CD4-positive, alpha-beta T cell treated with Interleukin-2 at 100 ng/mL for 4 hours (primary cell): Measurements from ENCODE around the gene RAB6B.

Source experiments
- DNase-seq: peaks from one replicate; pipeline ENCODE4 v3.0.0-alpha.2; 2020; ENCODE audit warnings: low spot score

Gene RAB6B

DNA sequence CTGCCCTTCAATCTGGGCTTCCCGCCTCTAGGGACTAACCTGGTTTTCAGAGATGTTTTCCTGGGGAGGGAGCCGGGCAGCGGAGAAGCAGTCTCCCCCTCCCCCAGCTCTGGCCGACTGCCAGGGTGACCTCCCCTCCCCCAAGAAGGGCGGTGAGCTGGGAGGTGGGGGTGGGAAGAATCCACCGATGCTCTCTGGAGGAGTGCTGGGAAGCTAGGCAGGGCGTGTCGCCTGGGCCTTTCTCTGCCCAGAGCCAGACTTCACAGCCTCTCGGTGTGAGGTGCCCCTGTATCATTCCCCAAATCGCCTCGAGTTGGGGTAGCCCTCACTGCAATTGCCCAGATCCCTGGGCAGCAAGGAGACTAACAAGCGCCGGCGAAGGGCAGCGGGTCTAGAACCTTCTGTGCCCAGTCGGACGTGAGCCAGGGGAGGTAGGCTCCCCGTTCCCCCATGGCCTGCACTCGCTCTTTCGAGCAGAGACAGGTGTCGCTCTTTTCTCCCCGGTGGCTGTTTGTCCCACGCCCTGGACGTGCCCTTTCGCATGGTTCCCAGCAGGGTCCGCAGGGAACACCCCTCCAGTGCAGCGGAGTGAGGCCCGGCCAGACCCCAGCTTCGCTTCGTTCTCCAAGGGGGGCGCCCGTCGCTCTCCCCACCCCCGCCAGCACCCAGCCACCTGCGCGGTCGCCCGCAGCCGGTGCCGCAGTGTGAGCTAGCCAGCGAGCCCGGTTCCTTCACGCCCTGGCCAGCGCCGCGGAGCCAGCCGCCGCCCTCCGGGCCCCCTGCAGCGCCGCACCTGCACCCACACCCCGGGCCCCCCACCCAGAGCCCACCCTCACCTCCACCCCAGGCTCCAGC is 1.1 kb downstream of the RAB6B start:
- DNase-seq, result no peak

DNA sequence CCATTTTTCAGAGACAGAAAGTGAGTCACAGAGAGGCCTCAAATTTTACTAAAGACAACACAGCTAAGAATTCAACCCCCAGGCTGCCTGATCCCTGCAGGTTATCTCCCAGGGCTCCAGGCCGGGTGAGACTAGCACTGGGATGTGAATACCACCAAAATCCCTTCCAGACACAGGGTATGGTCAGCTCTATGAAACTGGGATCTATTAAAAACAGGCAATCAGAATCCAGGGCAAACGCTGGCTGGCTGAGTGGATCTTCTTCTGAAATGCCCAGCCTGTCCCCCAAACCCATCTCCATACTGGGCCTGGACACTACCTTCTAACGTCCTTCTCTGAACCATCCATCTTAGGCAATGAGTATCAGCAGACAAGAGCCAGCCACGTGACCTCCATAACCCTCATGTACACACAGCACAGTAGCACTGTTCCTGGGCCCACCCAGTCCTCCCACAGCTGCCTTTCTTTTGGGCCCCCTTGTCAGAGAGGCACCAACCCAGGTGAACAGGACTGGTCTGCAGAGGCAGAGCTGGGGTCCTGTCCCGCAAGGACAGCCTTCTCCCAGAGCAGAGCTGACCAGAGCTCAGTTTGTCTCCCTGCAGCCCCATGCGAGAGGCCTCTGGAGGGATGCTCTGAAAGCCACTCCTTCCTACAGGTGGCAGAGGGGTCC is 1.9 kb downstream of the RAB6B start:
- no peak for DNase-seq

DNA sequence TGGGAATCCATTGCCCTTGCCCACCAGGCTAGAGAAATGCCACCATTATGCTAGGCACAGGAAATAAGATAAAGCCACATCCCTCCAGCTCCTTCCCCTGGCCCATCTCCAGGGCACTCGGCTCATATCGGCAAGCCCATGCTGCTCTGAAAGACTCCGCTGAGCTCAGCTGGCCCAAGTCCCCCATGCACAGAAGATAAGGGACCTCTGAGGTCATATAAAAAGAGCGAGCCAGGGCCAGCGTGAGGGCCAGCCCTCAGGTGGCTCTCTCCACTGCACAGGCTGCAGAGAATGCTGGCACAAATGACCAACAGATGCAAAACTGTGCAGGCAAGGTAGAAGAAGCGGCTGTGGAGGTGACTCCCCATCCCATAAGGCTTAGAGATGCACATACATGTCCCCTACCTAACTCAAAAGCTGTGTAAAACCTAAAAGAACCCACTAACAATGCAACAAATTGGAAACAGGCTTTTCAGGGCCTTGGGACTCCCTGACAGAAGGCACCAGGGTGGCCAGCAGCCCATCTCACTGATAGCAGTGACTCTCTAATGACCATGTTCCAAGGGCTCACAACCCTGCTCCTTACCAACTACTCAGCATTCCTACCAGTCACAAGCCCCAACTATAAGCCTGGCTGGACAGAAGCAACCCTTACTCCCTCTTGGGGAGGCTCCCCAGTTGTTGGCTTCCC is 3.0 kb downstream of the RAB6B start:
- no peak for DNase-seq

DNA sequence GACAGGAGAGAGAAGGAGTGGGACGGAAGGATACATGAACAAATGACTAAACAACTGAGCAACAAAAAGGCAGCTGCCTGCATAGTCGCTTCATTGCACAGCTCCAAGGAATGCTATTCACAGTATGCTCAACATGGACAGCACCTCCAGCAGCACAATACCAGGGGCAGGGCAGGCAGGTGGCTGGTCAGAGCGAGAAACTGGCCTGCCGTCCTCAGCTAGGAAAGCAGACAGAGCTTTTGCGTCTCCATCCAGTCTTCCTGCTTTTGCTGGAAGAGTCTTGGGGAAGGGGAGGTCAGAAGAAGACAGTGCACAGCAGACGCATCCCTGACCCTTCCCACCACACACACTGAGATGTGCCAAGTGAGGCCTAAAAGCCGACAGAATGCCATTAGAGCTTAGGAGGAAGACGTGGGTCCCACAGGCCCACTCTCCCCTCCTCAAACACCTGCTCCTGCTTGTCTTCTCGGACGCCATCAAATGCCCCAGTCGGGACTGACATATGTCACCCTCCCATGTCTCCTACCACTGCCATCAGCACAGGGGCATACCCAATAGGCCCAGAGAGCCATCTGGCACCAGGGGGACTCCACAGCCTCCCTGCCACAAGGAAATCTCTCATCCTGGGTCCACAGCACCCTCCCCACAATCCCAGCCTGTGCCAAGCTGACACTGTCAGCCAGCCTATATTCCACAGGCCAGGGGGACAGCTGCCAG is 3.9 kb downstream of the RAB6B start:
- DNase-seq, result no peak

DNA sequence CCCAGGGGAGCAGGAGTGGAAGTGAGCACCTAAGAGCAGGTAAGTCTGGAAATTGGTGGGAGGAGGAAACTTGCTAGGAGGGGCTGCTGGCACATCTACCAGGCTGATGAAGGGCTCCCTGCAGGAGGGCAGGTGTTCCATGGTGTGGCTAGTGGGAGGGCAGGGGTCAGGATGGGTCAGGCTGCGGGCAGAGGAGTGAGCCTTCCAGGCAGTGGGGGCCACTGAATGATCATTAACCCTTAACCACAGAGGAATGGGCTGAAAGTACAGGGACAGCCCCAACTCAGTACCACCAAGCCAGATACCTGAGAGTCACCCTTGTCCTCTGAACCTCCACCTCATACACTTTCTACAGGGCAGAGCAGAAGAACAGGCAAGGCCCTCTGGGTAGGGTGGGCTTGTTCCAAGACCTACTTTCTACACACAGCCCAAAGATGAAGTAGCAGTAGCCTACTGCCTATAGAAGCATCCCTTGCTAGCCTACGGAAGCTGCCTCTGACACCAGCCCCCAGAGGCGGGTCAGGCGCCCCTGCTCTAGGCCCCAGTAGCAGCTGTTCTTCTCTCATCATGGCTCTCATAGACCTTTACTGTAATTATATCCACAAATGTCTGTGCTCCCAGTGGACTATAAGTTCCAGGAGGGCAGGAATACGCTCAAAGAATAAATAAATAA is 4.6 kb downstream of the RAB6B start:
- DNase-seq, result no peak

DNA sequence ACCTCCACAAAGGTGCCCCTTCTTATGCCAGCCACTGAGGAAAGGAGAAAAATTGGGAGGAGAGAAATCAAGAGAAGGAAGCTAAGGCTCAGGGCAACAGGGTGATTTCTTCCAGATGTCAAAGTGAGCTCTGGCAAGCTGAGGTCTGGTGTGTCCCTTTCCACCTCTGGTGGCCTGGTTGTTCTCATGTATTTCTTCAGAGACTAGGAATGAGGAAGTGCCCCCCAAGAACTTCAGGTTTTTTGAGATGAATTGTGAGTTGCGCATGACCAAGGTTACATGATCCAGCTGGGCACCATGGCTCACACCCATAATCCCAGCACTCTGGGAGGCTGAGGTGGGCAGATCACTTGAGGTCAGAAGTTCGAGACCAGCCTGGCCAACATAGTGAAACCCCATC is 5.6 kb downstream of the RAB6B start:
- DNase-seq, result no peak

DNA sequence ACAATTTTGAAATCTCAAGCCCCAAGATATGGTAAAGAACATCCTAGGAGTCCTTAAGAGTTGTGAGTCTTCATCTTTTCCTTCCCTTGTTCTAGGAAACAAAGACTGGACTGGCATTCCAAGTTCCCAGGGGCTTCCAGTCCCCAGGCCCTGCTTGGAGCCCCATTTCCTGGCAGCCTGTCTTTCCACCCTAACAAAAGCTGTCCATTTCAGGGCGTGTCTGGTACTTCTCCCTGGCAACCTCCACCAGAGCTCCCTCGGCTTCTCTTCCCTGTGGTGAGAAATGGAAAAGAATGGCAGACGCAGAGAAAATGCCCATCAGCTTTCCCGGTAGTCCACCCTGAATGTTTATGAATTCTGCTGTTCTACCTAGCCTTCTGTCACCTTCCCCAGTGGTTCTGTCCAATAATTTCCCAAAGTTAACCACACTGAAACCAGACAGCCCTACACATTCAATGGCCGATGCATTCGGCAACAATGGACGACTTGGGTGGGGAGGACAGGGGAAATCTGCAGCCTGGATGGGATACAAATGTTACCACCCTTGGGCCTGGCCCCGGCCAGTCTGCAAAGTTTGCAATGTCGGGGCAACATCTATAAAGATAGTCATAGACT is 6.8 kb downstream of the RAB6B start:
- DNase-seq, result no peak

DNA sequence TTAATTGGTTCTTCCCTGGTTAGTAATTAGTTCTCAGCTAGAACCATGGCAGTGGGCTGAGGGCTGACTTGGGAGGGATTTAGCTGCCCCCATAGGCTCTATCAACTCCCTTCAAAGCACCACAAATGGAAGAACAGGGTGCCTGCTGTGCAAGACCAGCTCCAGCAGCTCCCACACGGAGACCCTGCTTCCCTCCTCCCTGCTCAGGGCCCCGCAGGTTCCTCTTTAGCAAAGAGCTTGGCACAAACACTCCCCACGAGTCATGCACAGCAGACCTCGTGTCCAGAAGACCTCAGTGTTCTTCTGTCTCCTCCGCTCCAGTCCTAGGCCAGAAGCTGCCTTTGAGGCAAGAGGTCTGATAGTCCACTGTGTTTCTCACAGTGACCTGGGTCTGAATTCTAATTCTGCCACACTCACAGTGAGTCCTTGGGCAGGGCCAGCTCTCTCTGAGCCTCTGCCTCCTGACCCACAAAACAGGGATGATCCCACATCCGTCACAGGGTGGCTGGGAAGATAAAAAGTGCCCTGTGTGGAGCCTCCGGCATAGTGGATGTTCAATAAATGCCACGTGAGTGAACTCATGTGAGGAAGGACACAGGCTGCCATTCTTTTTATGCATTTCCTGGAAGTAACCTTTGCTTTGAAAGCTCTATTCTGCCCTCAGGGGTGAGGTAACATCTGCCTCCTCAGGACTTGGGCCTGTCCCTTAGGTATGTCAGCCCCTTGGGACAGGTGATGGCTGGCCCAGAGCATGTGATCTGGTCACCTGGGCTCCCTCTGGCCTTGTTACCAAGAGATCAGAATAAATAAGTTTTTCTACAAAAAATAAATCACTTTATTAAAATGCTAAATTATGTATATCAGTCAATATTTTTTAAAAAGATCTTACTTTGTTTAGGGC is 7.6 kb downstream of the RAB6B start:
- no peak for DNase-seq

DNA sequence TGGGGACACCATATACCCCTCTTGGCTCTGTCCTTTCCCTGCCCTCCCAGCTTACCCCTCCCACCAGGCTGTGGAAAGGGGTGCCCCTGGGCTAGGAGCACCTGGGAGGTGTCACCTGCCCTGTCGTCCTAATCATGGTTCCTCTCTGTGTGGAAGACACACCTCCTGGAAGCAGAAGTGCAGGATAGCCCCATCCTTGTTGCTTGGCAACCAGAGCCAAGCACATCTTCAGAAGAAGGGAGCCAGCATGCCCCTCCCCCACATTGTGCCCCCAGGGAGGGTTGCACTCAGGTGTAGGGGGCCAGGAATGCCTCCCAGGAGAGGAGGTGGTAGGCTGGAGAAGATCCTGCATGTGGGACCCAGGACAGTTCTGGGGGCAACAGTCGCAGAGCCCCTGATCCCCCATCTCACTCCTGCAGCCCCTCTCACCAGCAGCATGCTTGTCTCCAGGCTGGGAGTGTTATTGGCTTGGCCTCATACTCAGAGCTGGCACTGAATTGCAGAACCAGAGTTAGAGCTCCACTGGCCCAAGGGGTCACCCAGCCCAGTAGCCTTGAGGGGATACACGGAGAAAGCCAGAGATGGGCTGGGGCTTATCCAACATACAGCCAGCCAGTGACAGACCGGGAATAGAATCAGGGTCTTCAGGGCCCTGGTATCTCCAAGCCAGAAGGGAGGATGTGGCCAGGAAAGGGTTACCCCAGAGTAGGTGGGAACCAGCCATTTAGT is 8.4 kb downstream of the RAB6B start:
- DNase-seq, result no peak

DNA sequence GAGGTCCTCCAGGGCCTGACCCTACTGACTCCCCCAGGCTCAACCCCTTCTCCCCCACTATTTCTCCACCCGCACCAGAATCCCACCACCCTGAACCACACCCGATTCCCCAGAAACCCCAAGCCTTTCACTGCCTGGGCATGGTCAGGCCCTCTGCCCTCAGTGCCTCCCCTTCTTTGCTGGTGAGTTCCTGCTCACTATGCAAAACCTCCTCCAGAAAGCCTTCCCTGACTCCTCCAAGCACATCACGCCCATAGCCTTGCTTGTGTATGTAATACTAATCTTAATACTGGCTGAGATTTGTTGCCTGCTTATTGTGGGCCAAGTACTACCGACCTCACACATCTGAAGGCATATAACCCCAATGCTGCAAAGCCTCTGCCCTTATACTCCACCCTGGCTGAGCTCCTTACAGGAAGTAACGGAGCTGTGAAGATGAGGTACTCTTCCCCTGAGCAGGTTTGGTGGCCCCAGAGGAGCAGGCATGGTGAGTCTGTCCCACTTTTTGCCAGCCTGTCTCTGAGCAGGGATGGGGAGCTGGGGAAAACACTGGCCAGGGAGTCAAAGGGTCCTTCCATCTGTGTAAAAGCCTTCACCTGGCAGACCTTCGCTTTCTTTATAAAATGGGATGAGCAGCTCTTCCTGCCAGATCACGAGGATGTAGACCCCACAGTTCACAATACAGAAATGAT is 9.5 kb downstream of the RAB6B start:
- no peak for DNase-seq

DNA sequence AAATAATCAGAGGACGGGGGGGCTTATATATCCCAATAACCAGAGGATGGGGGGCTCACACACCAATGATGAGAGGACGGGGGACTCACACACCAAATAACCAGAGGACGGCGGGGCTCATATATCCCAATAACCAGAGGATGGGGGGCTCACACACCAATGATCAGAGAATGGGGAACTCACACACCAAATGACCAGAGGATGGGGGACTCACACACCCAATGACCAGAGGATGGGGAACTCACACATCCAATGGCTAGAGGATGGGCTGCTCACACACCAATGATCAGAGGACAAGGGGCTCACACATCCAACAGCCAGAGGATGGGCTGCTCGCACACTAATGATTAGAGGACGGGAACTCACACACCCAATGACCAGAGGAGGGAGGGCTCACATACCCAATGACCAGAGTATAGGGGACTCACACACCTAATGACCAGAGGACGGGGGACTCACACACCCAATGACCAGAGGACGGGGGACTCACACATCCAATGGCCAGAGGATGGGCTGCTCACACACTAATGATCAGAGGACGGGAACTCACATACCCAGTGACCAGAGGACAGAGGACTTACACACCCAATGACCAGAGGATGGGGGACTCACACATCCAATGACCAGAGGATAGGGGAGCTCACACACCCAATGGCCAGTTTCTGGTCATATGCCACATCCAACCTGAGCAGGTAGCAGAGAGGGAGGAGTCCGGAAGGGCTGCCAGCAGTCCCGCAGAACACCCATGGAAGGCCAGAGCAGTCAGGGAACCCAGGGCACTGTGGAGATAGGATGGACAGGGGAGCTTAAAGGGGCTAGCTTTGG is 10.6 kb downstream of the RAB6B start:
- DNase-seq, result no peak

DNA sequence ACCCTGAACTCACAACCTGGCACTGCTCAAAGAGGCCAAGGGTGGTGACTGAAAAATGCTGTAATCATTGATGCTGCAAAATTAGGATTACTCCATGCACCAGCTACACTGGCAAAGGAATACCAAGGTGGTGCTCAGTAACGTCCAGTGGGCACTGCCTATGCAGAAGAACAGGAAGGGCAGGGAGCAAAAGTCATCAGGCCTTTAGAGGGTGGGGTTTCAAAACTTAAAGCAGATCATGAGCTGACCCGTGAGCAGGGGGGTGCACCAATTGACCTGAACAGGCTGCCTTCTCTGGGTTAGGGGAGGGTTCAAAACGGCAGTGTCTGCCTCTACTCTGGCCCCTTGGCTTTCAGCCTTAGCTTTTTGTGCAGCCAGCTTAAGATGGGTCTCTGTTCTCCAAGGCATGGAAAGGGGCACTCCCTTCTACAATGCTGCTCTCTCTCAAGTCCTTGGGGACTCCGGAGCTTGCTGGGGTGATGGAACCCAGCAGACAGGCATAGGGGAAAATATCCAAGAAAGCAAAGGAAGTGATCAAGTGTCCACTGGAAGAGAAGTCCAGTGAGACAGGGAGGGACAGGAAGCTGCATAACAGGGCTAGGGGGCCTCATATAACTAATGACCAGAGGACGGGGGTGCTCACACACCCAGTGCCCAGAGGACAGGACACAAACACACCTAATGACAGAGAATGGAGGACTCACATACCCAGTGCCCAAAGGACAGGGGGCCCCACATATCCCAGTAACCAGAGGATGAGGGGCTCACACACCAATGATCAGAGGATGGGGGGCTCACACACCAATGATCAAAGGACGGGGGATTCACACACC is 11.4 kb downstream of the RAB6B start:
- DNase-seq, result no peak

DNA sequence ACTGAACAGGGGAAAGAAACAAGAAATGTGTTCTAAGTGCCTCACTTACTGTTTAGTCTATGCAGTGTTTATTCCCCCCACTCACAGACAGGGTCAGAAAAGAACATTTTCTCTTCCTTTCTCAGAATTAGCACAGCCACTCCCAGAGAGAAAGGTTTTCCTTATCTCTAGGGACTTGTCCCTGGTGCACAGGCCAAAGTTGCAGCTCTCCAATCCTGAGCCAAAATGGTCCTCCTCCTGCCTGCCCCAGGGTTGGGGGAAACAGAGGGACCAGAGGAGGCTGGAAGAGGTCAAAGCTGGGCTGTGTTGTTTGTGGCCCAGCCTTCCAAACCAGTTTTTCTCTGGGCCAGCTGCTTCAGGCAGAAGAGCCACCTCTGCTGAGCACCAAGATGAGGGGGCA is 12.0 kb downstream of the RAB6B start:
- no peak for DNase-seq

DNA sequence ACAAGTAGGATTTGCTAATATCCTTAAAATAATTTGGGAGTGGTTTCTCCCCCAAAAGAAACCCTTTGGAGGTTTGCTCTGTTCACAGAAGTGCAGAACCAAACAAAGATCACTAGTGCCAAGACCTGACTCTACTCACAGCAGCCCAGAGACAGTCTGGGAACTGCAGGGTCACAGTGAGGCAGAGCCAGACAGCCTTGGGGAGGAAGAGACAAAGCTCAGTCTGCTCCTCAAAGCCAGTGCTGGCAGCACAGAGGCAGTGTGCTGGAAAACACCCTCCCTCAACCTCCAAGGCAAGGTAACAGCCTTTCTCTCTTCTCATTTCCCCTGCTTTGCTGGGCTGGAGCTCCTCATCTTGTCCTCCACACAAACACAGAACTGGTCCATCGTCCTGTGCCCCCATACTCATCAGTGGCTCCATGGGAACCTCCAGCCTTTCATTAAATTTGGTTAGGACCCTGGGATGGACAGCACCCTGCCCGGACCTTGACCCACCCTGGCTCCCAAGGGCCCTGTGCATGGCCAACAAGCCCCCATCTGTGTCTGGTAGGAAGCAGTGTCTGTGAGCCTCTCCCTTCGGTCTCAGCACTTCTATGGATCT is 12.6 kb downstream of the RAB6B start:
- no peak for DNase-seq

DNA sequence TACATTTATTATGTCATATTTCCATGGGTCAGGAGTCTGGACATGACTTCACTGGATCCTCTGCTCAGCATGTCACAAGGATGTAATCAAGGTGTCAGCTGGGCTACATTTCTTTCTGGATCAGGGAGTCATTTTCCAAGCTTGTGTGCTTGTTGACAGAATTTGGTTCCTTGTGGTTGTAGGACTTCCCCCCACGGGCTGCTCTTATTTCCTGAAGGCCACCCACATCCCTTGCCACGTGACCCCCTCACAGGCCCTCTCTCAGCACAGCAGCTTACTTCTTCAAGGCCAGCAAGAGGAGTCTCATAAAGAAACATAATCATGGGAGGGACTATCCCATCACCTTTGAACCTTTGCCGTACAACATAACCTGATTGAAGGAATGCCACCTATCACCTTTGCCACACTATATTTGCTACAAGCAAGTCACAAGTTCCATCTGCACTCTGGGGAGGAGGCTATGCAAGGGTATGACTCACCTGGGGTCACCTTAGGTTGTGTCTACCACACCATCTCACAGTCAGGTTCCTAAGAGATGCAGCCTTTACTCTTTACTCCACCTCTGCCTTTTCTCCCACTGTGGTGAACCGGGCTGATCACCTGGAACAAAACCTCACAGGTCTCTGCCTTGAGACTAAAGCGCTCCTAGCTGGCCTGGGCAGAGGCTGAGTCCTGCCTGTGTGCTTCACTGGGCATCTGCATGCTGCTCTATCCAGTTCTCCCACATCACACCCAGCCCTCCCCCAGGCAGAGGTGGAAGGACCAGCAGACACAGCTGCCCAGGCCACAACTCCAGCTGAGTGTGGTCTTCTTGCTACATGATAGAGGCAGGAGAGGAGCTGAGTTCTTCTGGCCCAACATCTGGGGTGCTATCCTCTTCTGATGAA is 13.5 kb downstream of the RAB6B start:
- DNase-seq, result no peak

DNA sequence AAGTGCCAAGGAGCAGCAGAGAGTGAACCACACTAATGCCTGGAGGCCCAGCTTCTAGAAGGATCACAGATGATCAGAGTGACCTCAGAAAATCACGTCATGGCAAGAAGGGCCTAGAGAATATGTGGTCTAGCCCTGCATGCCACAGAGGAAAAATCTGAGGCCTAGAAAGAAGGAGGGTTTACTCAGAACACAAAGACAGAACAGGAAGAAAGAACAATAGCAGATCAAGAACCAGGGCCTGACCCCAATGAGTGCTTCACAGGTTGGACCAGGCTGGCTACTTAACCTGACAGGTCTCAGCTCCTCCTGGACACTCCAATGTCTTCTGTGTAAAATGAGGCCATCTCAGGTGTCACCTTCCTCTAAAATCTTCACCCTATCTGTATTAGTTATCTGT is 14.2 kb downstream of the RAB6B start:
- no peak for DNase-seq
